Effector memory CD4-positive, alpha-beta T cell (primary cell): ENCODE data around the gene ZP3.
"Not testable (repeated sequence)": the region's sequence is repeated elsewhere in the genome, so short reads cannot be mapped to it uniquely, and the experiment has no call there.

Source experiments
- DNase-seq, 3 donors: peaks; one replicate each; pipeline ENCODE4 v3.0.0-alpha.2; 2020
- H3K27ac ChIP-seq: 2 replicates; pipeline ENCODE4 v1.7.0; 2013; ENCODE audit warnings: mild to moderate bottlenecking, low read length, moderate library complexity; ENCODE audit not compliant: insufficient read depth, poor library complexity, severe bottlenecking
- H3K27me3 ChIP-seq: replicated peaks from 2 replicates; pipeline ENCODE4 v1.7.0; 2013; ENCODE audit warnings: mild to moderate bottlenecking, low read length; ENCODE audit not compliant: insufficient read depth, control insufficient read depth, poor library complexity, severe bottlenecking
- H3K36me3 ChIP-seq: 2 replicates; pipeline ENCODE4 v1.7.0; 2013; ENCODE audit warnings: mild to moderate bottlenecking, low read length, moderate library complexity; ENCODE audit not compliant: control insufficient read depth, insufficient read depth
- H3K4me1 ChIP-seq: 2 replicates; pipeline ENCODE4 v1.7.0; 2013; ENCODE audit warnings: low read length, mild to moderate bottlenecking; ENCODE audit not compliant: control insufficient read depth, insufficient read depth, poor library complexity, severe bottlenecking
- H3K4me3 ChIP-seq: 2 replicates; pipeline ENCODE4 v1.7.0; 2013; ENCODE audit warnings: low read length, low read depth, mild to moderate bottlenecking; ENCODE audit not compliant: insufficient read depth, poor library complexity, severe bottlenecking
- H3K9me3 ChIP-seq: 2 replicates; pipeline ENCODE4 v1.7.0; 2013; ENCODE audit warnings: mild to moderate bottlenecking, low read length, moderate library complexity; ENCODE audit not compliant: control insufficient read depth

The ZP3 gene

DNA sequence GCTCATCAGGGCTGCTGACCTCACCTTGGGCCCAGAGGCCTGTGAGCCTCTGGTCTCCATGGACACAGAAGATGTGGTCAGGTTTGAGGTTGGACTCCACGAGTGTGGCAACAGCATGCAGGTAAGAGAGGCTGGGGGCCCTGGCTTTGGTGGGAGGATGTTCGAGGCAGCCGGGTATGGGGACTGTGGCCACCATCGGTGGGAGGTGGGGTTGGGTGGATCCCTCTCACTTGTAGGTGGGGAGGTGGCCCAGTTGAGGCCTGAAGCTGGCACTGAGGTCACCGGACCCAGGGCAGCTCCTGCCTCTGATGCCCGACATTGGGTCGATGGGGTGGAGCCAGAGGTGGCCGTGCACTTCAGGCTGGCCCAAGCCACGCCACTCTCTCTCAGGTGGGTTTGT, 406 bp downstream of the ZP3 start:
- no peak for DNase-seq
- no peaks in the 10 kb centered on the region for H3K27me3 ChIP-seq
- H3K4me3 ChIP-seq: no peak overlapping the region
- no peaks in the 10 kb centered on the region for H3K36me3 ChIP-seq
- no peaks in the 10 kb centered on the region for H3K9me3 ChIP-seq
- no peak overlapping the region for H3K27ac ChIP-seq
- H3K4me1 ChIP-seq: peaks cover 6% of the 10 kb centered on the region

DNA sequence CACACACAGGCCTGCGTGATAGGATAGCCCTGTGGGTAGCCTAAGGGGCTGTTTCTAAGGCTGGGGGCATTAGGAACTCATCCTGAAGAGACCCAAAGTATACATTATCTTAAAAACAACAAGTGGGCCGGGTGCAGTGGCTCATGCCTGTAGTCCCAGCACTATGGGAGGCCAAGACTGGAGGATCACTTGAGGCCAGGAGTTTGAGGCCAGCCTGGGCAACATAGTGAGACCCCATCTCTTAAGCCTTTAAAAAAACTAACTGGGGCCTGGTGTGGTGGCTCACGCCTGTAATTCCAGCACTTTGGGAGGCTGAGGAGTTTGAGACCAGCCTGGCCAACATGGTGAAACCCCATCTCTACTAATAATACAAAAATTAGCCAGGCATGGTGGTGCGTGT, 808 bp downstream of the ZP3 start:
- not testable (repeated sequence) for H3K27me3 ChIP-seq, H3K27ac ChIP-seq, DNase-seq, H3K4me3 ChIP-seq, H3K4me1 ChIP-seq, H3K36me3 ChIP-seq, H3K9me3 ChIP-seq

DNA sequence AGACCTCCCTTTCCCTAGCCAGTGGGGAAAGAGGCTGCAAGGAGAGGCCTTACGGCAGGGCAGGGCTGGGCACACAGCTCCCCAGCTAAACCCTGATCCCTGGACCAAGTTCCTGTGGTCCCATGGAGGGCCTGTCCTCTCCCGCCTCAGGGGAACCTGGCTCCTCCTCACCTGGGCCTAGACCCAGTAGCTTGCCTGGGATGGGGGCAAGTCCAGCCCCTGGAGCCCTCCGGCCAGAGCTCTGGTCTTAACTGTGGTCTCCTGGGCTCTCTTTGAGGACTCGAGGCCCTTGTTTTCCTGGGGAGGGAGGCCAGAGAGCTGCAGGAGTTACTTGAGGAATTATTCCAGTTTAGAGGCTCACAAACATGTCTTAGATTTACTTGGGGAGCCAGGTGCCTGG, 1.5 kb downstream of the ZP3 start:
- Histone ChIP-seq H3K4me1 (peaks cover 6% of the 10 kb centered on the region), H3K9me3 (no peaks in the 10 kb centered on the region), H3K27me3 (no peaks in the 10 kb centered on the region), H3K36me3 (no peaks in the 10 kb centered on the region), H3K27ac (no peak overlapping the region), H3K4me3 (no peak overlapping the region)
- no peak for DNase-seq

DNA sequence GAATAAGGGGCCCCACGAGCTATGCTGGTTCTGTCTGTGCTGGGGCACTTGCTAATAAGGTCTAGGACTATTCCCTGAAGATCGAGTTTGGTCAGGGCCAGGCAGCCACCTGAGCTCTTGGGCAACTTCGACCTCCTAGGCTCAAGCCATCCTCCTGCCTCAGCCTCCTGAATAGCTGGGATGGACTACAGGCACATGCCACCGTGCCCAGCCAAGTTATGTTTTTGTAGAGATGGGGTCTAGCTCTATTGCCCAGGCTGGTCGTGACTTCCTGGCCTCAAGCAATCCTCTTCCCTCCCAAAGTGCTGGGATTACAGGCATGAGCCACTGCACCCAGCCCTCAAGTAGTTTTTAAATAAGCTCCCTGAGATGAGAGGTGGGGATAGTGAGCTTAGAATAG, 2.9 kb downstream of the ZP3 start:
- no peaks in the 10 kb centered on the region for H3K9me3 ChIP-seq
- no peak overlapping the region for H3K27ac ChIP-seq
- no peaks in the 10 kb centered on the region for H3K36me3 ChIP-seq
- no peaks in the 10 kb centered on the region for H3K27me3 ChIP-seq
- H3K4me3 ChIP-seq: no peak overlapping the region
- DNase-seq: no peak
- H3K4me1 ChIP-seq: peaks cover 6% of the 10 kb centered on the region

DNA sequence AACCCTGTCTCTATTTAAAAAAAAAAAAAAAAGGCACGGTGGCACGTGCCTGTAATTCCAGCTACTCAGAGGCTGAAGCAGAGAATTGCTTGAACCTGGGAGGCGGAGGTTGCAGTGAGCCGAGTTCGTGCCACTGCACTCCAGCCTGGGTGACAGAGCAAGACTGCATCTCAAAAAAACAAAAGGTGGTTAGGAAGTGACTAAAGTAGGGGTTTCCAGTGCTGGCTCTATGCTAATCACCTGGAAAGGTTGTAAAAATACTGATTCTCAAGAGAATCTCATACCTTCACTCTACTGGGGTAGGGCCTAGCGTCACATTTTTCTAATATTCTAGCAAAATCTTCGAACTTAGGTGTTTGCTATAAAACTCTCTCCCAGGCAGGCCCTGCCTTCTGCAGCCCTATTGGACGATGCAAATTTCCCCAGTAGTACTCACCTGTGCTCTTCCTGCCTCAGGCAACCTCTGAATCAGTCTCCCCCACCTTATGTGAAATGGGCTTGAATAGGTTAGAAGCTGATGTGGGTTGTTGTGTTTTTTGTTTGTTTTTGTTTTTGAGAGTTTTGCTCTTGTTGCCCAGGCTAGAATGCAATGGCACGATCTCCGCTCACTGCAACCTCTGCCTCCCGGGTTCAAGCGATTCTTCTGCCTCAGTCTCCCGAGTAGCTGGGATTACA, 3.5 kb downstream of the ZP3 start:
- Histone ChIP-seq H3K9me3 (no peaks in the 10 kb centered on the region), H3K27me3 (no peaks in the 10 kb centered on the region), H3K36me3 (no peaks in the 10 kb centered on the region), H3K4me1 (peaks cover 6% of the 10 kb centered on the region), H3K27ac (no peak overlapping the region), H3K4me3 (no peak overlapping the region)
- DNase-seq: no peak

DNA sequence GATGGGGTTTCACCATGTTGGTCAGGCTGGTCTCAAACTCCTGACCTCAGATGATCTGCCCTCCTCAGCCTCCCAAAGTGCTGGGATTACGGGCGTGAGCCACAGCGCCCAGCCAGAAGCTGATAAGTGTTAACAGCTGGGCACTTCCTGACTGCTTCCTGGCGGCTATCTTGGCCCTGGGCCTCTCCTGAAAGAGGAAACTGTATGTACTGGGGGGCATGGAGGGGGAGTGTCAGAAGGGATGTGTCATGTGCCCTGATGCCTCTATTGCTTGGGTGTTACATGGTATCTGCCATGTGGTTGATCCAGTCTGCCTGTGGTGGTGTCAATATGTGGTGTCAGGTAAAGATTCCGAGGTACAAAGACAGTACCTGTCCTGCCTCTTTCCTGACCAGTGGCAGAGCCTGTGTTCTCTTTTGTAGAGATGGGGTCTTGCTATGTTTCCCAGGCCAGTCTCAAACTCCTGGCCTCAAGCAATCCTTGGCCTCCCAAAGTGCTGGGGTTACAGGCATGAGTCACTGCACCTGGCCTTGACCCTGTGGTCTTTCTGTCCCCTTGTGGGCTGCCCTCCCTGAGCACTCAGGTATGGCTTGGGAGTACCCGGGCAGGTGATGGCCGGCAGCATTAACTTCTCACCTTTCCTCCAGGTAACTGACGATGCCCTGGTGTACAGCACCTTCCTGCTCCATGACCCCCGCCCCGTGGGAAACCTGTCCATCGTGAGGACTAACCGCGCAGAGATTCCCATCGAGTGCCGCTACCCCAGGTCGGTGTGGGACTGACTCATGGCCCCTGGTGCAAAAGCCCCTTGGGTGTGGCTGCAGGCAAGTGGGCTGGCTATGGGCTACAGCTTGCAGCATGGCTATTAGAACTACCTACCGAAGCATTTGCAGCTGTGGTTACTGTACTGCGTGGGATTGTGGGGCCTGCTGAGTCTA, 4.4 kb downstream of the ZP3 start:
- no peak overlapping the region for H3K4me3 ChIP-seq
- H3K27ac ChIP-seq: no peak overlapping the region
- peaks cover 6% of the 10 kb centered on the region for H3K4me1 ChIP-seq
- H3K36me3 ChIP-seq: no peaks in the 10 kb centered on the region
- H3K27me3 ChIP-seq: no peaks in the 10 kb centered on the region
- H3K9me3 ChIP-seq: no peaks in the 10 kb centered on the region
- DNase-seq: no peak

DNA sequence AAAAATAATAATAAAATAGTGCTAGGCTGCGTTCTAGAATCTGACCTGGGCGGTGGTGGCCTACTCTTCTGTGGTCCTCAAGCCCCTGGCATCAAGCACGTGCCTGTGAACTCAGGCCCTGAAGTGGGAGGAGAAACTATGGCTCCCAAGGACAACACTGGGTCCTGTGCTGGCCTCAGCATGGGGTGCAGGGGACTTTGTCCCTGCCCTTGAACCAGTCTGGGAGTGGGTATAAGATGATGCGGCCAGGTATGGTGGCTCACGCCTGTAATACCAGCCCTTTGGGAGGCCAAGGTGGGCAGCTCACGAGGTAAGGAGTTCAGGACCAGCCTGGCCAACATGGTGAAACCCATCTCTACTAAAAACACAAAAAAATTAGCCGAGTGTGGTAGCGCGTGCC, 5.5 kb downstream of the ZP3 start:
- H3K27me3 ChIP-seq: no peaks in the 10 kb centered on the region
- H3K4me3 ChIP-seq: no peak overlapping the region
- H3K9me3 ChIP-seq: no peaks in the 10 kb centered on the region
- no peaks in the 10 kb centered on the region for H3K4me1 ChIP-seq
- no peaks in the 10 kb centered on the region for H3K36me3 ChIP-seq
- no peak for DNase-seq
- no peak overlapping the region for H3K27ac ChIP-seq

DNA sequence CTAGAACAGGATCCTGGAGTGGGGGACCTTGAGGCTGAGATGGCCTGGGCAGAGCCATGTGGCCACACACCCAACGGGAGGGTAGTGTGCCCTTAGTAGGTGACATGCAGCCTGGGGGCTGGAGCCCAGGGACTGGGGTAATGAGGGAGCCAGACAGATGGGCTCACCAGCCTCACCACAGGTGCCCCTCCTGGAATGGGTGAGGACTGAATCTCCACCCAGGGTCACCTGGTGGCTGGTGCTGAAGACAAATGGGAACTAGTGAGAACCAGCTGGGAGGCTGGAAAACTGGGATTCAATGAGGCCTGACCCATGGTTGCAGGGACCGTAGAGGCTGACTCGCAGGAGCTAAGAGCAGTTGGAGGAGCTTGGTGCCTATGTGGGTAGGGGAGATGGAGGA, 6.1 kb downstream of the ZP3 start:
- no peaks in the 10 kb centered on the region for H3K9me3 ChIP-seq
- no peaks in the 10 kb centered on the region for H3K4me1 ChIP-seq
- no peaks in the 10 kb centered on the region for H3K27me3 ChIP-seq
- H3K36me3 ChIP-seq: no peaks in the 10 kb centered on the region
- H3K27ac ChIP-seq: no peak overlapping the region
- DNase-seq: no peak
- H3K4me3 ChIP-seq: no peak overlapping the region

DNA sequence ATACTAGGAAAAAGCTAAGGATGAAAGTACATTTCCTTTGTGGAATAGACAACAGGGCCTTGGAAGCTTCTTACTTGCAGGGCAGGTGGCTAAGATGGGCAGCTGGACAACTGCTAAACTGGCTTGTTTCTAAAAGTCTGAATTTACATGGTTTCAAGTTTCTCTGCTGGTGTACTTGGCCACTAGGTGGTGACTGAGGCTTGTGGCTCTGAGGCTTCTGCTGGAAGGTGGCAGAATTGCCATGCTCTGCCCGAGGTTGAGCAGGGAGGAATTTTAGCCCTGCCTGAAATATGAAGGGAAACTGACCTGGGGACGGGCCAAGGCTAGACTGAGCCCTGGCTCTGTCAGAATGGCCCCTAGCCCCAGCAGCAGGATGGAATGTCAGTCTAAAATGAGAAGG, 13.1 kb downstream of the ZP3 start:
- H3K9me3 ChIP-seq, H3K4me1 ChIP-seq, H3K27me3 ChIP-seq, H3K27ac ChIP-seq, H3K4me3 ChIP-seq, H3K36me3 ChIP-seq: not testable (repeated sequence)
- peak in 1 of 3 donors; percentile 10 for DNase-seq

DNA sequence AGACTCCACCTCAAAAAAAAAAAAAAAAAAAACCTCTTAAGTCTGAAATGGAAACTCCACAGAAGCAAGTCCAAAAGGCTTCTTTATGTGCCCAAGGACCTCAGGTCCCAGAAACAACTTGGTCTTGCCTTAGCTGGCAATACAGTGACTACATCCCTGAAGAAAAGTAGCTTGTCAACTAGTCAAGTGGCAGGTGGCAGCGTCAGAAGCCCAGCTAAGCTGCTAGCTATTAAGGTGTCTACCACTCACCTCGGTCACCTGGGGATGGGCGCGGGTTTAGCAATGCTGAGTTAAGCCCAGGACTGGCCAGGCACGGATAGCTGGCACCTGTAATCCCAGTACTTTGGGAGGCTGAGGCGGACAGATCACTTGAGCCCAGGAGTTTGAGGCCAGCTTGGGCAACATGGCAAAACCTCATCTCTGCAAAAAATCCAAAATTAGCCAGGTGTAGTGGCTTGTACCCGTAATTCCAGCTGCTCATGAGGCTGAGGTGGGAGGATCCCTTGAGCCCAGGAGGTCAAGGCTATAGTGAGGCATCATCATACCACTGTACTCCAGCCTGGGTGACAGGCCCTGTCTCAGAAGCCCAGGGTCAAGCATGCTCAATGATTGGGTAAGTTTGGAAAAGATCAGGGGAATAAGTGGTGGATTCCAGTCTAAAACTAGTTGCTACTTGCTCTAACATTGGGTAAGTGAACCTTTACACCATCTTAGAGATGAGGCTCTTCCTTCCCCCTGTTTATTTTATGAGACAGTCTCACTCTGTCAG, 14.6 kb downstream of the ZP3 start:
- not testable (repeated sequence) for H3K4me3 ChIP-seq, H3K36me3 ChIP-seq, DNase-seq, H3K27me3 ChIP-seq, H3K27ac ChIP-seq, H3K9me3 ChIP-seq, H3K4me1 ChIP-seq
